NCI-H2107 (cell line): ENCODE results near the gene CCDC33.

ENCODE experiments used
- DNase-seq: peaks from one replicate; lab custom pipeline; 2025; lab: John Stamatoyannopoulos, UW

Gene CCDC33

GRCh38 chr15:74259292-74259648, 23.1 kb downstream of the CCDC33 start:
- peak; percentile 31 for DNase-seq

DNA sequence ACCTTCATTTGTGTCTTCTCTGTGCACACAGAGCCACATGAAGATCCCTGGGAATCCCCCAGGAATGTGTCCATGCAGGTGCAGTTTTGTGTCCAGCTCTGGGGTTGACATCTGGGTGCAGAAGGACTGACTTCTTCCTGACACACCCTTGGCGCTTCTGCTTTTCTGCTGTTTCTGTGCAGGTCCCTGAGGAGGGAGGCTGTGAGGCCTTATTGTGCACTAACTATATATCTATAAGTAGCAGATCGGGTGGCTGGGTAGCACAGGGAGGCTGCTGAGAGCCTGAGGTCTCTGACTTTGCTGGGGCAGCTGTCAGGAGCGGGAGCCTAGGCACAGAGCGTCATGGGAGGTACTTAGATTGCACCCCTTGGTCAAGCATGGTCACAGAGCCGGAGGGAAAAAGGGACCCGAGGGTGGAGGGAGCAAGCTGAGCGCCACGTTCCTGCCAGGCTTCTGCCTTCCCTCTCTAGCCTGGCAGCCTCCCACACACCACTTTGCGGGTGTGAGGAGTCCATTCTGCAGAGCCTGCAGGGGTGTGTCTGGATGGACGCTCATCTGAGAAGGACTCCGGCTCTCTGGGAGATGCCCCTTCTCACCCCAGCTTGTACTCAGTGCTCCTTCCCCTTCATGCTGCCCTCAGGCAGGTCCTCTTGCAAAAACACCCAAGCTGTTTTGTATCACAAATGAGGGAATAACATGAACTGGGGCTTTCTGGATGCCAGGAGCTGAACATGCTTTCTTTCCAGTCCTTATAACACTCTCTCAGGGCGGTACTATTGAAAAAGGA, 23.9 kb downstream of the CCDC33 start:
- DNase-seq, result no peak

- DNase-seq, result no peak
Measured at GRCh38 chr15:74261041-74261440, 24.9 kb downstream of the CCDC33 start.

DNA sequence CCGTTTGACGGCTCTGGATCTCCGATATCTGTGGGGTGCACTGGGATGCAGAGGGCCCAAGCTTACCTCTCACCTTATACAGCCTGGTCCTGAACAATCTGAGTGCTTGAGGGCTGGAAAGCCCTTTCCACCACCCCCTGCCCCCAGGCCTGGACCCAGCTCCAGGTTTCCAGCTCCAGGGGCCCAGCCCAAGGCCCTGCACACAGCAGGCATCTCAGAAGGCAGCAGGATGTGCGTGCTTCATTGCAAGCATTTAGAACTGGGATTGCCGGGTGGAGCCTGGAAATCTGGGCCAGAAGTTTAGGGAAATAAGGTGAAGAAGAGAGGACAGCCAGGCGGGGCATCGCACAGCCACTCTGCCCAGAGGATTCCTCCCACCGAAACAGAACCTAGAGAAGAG, 25.6 kb downstream of the CCDC33 start:
- no peak for DNase-seq

GRCh38 chr15:74262151-74262550, 26.0 kb downstream of the CCDC33 start:
- no peak for DNase-seq

DNA sequence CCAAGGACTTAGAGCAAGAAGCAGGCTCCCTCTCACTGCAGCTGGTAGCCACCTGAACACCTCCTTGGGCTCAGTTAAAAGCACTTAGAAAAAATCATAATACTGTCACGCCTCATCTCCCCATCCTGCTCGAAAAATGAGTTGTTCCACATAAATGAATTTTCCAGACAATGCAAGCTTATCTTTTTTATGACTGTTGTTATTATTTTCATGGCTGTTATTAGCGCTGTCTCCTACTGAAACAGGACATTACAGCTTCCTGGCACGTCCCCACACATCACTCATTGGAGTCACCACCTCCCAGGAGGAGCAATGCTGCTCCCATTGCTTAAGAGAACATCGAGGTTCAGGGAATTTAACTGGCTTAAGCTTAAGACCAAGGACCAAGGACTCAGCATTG, 26.5 kb downstream of the CCDC33 start:
- no peak for DNase-seq

DNA sequence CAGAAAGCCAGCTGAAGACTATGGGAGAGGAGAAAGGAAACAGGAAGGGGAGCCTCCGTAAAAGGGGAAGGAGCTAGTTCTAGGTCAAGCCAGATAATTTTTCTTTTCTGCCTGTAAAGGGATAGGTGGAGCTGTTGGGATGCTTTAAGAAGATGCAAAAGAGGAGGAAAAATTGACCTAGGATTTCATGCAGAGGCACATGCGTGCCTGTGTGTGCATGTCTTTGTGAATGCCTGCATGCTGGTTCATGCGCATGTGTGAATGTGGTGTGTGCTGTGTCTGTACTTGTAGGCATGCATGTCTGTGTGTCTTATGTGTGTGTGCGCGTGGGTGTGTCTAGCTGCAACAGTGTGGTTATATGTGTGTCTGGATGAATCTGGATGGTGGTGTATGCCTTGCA, 27.3 kb downstream of the CCDC33 start:
- DNase-seq, result no peak

DNA sequence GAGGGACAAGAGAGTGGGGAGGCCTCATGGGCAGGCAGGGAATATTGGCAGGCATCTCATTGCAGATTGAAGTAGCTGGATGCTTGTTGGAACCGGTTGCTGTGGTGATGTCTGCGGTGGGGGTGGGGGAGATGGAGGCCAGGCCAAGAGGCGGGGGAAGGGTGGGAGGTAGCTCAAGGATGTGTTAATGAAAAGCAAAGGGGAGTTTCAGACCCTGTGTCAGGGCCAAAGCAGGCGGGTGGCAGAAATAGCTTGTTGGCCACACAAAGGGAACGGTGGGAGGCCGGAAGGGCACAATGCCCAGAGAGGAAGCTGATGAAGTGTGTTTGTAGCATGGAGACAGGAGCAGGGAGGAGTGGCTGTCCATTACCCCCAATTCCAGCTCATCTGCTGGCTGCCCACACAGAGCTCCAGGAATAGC, 28.0 kb downstream of the CCDC33 start:
- no peak for DNase-seq

- DNase-seq, result no peak
Measured at GRCh38 chr15:74265046-74265639, 29.0 kb downstream of the CCDC33 start.

GRCh38 chr15:74268020-74268419, 31.9 kb downstream of the CCDC33 start:
- DNase-seq, result no peak

DNA sequence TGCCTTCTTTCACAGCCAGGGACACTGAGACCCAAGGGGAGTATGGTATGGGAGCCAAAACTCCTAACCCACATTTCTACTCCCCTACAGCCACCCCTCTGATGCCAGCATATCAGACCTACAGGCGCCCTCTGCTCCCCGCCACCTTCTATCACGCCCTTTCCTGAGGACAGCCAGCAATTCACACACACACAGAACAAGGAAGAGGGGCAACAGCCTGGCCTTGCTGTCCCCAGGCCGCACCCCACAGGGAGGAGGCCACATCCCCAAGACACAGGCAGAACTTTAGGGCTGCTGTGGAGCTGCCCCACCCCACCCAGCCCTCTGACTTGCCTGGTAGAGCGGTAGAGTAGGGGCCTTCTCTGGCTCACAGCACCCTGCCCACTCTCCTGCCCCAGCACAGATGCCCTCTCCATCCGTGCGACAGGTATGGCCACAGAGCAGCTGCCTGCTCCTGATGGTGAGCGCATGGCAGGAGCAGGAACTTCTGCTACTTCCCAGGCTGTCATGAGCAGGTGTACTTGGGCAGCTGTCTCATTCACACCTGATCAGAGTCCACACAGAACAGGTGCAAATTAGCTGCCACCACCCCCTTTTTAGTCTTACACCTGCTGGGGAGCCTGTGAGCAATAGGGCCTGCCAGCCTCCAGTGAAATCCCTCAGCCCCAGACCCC, 33.4 kb downstream of the CCDC33 start:
- DNase-seq, result no peak

- DNase-seq, result no peak
Measured at GRCh38 chr15:74270155-74270554, 34.0 kb downstream of the CCDC33 start.

DNA sequence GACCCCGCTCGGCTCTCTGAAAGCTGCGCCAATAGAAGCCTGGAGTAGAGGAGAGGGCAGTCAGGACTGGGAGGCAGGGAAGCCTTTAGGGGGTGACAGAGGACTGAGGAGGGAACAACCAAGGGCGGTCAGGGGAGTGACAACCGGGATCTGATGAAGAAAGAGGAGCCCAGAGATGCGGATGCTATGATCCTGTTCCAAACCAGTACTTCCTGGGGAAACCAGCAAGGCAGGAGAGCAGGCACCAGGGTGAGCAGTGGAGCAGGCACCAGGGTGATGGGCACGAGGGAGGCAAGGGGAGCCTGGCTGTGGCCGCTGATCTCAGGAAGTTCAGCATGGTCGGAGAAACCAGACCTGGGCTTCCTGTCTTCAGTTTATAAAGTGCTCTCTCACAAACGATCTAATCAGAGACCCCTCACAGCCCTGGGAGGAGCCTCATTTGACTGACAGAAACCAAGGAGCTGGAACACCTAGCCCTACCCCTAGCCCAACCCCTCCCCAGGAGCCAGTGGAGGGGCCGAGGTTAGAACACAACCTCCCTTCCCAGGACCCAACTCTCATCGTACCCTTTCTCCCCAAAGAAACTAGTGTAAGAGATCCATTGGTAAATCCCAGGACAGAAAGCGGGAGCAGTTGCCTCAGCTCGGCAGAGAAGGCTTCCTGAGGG, 34.9 kb downstream of the CCDC33 start:
- DNase-seq, result no peak

DNA sequence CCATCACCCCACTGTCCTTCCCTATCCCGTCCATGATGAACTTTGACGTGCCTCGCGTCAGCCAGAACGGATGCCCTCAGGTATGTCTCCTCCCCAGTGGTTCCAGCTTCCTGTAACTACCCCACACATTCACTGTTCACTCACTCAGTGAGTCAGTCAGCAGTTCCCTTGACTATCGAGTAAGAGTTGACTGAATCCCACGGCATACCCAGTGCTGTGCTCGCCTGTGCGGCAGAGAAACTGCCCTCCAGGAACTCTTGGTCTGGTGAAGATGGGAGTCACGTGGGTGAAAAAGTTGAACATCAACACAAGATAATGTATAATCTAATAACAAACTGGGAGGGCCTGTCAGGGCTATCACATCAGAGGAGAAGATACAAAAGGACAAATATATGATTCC, 36.7 kb downstream of the CCDC33 start:
- no peak for DNase-seq

DNA sequence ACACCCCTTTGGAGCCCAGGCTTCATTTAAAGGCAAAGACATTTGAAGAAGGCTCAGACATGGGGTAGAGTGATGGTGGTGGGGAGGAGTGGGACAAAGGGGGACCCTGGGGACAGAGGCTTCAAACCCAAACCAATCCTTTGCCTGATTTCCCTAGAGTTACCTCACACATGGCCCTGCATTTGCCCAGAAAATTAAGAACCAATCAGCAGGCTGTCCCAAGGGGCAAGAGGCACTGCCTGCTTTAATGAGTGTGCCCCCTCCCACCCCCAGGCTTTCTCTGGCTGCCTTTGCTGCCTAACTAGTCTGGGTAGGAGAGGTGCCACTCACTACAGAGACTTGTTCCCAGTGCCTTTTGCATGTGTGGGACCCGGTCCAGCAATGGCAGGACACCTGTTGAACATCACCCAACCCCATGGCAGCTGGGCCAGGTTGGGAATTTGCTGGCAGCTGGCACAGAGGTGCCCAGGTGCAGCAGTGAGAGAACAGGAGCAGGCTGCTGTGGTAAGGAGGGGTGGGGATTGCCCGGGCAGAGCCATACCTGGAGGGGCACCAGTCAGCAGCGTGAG, 38.4 kb downstream of the CCDC33 start:
- DNase-seq, result no peak

DNA sequence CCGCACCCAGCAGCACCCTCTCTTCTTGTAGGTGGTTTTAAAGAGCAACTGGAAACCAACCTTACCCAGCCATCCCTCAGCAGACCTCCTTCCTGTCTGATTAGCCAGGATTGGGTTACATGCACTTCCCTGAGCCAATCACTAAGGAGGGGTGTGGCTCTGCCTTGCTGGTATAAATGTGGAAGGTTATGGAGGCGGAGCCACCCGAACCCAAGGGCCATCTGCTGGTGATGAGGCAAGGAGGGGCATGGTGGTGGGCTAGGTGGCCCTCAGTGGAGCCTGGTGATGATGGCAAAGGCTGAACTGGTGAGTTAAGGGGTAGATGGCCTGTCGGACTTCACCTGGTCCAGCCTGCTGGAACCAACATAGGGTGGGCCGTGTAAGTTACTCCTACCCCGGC, 39.8 kb downstream of the CCDC33 start:
- DNase-seq, result no peak

DNA sequence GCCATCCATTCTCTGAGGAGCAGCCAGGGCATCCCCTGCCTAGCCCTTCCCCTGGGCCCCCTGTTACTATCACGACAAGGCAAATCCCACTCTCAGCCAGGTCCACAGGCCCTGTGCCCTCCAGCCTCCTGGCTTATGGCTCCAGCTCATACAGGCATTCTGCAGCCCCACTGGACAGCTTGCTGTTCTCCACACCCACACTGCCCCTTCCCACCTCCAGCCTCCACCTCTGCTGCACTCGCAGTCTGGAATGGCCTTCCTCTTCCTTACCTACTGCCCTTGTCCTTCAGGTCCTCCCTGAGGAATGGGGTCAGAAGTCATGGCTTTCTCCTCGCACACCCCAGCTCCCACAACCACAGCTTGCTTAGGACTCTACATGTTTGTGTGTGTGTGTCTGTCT, 40.4 kb downstream of the CCDC33 start:
- DNase-seq, result no peak

DNA sequence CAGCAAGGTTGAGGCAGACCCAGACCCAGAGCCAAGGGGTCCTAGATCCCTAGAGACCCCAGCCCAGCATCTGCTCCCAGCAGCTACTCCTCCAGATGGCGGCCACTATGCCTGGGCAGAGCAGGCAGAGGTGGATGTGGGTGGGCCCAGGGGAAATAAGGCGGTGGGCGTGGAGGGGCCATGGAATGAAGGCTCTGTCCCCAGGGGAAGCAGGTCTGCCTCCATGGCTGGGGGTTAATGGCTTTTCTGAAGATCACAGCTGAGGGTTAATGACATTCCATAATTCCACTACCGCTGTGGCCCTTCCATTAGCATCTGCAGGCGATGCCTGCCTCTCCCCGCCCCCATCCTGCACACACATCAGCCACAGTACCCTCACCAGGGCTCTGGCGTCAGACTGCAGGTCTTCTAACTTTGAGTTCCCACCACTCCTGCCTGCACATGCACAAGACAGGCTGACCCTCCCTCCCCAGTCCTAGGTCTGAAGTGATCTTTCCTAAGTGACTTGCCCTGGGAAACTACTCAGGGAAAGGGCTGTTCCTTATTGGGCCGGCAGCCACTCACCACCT, 41.2 kb downstream of the CCDC33 start:
- DNase-seq, result no peak

DNA sequence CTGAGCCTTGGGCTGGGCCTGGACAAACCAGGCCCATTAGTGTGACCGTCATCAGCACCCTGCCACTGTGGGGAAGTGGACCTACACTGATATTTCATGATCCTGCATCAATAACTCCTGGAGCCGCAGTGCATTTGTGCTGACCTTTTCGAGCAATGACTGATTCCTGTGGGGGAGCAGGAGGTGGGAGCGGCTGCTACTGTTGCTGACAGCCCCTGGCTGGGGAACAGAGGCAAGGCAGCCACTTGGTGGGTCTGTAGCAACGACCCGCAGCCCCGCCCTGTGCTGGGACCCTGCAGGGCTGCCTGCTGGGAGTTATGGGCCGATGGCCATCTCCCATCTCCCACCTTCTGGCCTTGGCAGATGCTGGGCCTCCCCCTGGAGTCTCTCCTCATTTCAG, 42.1 kb downstream of the CCDC33 start:
- no peak for DNase-seq

- no peak for DNase-seq
Measured at GRCh38 chr15:74281147-74282133, 45.3 kb downstream of the CCDC33 start.

DNA sequence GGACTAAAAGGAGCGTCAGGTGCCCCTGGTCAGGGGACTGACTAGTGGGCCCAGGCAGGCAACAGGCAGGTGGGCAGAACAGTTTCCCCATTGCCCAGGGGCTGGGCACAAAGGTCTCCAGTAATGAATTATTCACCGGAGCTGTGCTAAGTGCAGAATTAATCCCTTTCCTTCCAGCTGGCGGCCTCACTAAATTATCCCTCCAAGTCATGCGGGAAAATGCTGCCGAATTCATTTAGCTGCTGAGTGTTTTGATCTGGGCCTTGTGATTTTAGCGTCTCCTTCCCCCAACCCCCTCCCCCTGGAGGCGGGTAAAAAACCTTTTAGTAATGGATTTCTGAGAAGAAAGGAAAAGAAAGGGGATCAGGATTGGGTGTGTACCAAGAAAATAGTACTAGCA, 47.2 kb downstream of the CCDC33 start:
- no peak for DNase-seq
